ENCODE results near the gene MAGEE1. TPM values are rescaled to one million over a fixed set of nuclear protein-coding genes. Genes with fewer than 3 reads are reported as not detected.

The MAGEE1 gene
- total RNA-seq, 2 donors from 2014 or later, result 3.9 to 5.4 TPM

DNA sequence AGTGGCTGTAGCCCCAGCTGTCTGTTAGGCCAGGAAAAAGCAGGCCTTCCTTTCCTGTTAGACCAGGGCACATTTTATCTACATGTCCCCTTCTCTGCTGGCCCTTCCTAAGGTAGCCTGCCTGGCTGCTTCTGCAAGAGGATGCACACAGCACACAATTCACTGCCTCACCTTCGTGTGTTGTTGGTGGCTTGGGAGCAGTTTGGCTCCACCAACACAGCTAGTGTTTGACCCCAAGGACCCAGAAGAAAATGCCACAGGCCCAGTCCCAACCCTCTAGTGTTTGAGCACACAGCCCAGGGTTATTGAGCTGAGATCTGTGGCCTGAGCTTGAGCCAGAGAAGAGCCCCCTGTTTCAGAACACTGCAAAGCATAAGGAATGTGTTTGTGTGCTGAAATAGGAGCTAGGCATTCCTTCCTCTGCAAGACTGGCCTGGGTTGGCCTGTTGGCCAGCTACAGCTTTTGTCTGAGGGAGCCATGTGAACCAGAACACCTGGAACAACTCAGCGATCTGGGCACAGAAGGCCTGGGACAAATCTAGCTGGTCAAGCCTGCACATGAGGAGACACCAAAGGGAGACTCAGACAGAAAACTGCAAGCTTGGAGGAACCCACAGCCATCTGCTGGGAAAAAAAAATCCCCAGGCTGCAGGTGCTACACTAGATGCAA lies 26.4 kb downstream of the MAGEE1 start:
- Histone ChIP-seq H3K4me1 (replicated peaks) (no peaks in the 10 kb centered on the region), H3K27me3 (replicated peaks; ENCODE audit: insufficient read depth) (no peaks in the 10 kb centered on the region), H3K4me3 (no peak overlapping the region), H3K9me3 (no peaks in the 10 kb centered on the region), H3K36me3 (no peaks in the 10 kb centered on the region), H3K27ac (no peak overlapping the region)
- intact Hi-C loops (cut with DNase I), result no loop called here
- no peak for DNase-seq (ENCODE audit: low spot score)
- TF ChIP-seq, protein P1, sequence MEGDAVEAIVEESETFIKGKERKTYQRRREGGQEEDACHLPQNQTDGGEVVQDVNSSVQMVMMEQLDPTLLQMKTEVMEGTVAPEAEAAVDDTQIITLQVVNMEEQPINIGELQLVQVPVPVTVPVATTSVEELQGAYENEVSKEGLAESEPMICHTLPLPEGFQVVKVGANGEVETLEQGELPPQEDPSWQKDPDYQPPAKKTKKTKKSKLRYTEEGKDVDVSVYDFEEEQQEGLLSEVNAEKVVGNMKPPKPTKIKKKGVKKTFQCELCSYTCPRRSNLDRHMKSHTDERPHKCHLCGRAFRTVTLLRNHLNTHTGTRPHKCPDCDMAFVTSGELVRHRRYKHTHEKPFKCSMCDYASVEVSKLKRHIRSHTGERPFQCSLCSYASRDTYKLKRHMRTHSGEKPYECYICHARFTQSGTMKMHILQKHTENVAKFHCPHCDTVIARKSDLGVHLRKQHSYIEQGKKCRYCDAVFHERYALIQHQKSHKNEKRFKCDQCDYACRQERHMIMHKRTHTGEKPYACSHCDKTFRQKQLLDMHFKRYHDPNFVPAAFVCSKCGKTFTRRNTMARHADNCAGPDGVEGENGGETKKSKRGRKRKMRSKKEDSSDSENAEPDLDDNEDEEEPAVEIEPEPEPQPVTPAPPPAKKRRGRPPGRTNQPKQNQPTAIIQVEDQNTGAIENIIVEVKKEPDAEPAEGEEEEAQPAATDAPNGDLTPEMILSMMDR (IDR thresholded peaks at IDR 0.05), result no peak
- TF ChIP-seq POLR2A (IDR thresholded peaks at IDR 0.05) (no peak), POLR2AphosphoS5 (IDR thresholded peaks at IDR 0.05) (no peak)
- 39% methylated on average over 2 of the region's 2 CpGs for WGBS

DNA sequence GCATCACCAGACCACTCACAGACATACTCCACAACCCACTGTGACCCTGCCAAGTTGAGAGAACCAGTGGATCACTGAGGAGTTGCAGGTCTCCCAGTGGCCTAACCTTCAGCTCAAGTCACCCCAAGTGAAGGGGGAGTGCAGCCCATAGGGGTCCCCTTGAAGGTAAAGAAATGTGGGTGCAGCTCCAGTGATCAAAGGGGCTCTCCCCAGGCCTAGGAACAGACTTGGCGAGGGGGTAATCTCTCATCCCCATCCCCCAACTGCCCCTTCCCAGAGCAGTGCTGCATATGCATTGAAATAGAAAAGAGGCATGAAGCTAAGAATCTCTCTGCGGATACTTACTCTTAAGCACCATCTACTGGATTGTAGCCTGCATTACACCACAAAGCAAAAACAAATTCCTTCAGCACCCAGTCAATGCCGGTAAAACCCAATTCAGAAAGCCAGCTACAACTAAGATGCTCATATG lies 27.0 kb downstream of the MAGEE1 start:
- H3K4me1 ChIP-seq (replicated peaks), result no peaks in the 10 kb centered on the region
- H3K36me3 ChIP-seq, result no peaks in the 10 kb centered on the region
- H3K27ac ChIP-seq, result no peak overlapping the region
- no peak overlapping the region for H3K4me3 ChIP-seq
- no peaks in the 10 kb centered on the region for H3K9me3 ChIP-seq
- no peaks in the 10 kb centered on the region for H3K27me3 ChIP-seq (replicated peaks; ENCODE audit: insufficient read depth)
- DNase-seq (ENCODE audit: low spot score), result no peak
- intact Hi-C loops (cut with DNase I), result no loop called here
- 28% methylated on average over 3 of the region's 3 CpGs for WGBS
- TF ChIP-seq POLR2A (IDR thresholded peaks at IDR 0.05), result no peak
- TF ChIP-seq, protein P1 (IDR thresholded peaks at IDR 0.05), result peak in 3 of 4 experiments; percentile 11 to 23 (median 22)

DNA sequence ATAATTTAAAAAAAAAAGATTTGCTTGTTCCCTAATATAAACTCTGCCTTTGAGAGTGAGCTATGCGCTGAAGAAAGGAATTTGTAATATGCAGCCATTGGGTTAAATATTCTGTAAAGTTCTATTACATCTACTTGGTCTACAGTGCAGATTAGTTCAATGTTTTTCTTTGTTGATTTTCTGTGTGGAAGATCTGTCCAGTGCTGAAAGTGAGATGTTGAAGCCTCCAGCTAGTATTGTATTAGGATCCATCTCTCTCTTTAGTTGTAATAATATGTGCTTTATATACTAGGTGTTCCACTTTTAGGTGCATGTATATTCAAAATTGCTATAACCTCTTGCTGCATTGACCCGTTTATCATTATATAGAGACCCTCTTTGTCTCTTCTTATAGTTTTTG lies 49.8 kb downstream of the MAGEE1 start:
- no peak for DNase-seq (ENCODE audit: low spot score)
- WGBS, result 78% methylated on average over 2 of the region's 2 CpGs
- H3K27me3 ChIP-seq (replicated peaks; ENCODE audit: insufficient read depth), result no peaks in the 10 kb centered on the region
- no peaks in the 10 kb centered on the region for H3K36me3 ChIP-seq
- H3K4me1 ChIP-seq (replicated peaks), result no peaks in the 10 kb centered on the region
- H3K27ac ChIP-seq, result no peak overlapping the region
- intact Hi-C loops (cut with DNase I), result no loop called here
- no peaks in the 10 kb centered on the region for H3K9me3 ChIP-seq
- H3K4me3 ChIP-seq, result no peak overlapping the region
- TF ChIP-seq POLR2A (IDR thresholded peaks at IDR 0.05), result no peak
- TF ChIP-seq POLR2AphosphoS5 (IDR thresholded peaks at IDR 0.05), result no peak
- TF ChIP-seq, protein P1 (IDR thresholded peaks at IDR 0.05), result no peak
